Peyer's patch (tissue), 4 donors: Measurements from ENCODE around the gene DAW1. TPM values are rescaled to one million over a fixed set of nuclear protein-coding genes. Genes with fewer than 3 reads are reported as not detected.
"Not testable (repeated sequence)": the region's sequence is repeated elsewhere in the genome, so short reads cannot be mapped to it uniquely, and the experiment has no call there.

ENCODE experiments used
- DNase-seq, 3 donors: peaks; one replicate each; pipeline ENCODE4 v3.0.0-alpha.2; 2017 to 2019
- H3K27ac ChIP-seq, 4 donors: fragments of 200-600 bp; sonication (generic); one replicate each; pipeline ENCODE4 v1.5.1; 2016 to 2019
- H3K27me3 ChIP-seq, 2 donors: fragments of 200-600 bp; sonication (generic); one replicate each; pipeline ENCODE4 v1.5.1; 2019
- H3K36me3 ChIP-seq, 3 donors: fragments of 200-600 bp; sonication (generic); one replicate each; pipeline ENCODE4 v1.5.1; 2016 to 2019
- H3K4me1 ChIP-seq, 4 donors: fragments of 200-600 bp; sonication (generic); one replicate each; pipeline ENCODE4 v1.5.1; 2016 to 2019
- H3K4me3 ChIP-seq, 4 donors: fragments of 200-600 bp; sonication (generic); 1 replicate in 3 of 4; 2 replicates in 1 of 4; pipeline ENCODE4 v1.5.1; 2016 to 2019; ENCODE audit warnings: mild to moderate bottlenecking in 1 of 4
- H3K9me3 ChIP-seq, 4 donors: fragments of 200-600 bp; sonication (generic); one replicate each; pipeline ENCODE4 v1.5.1; 2016 to 2019; ENCODE audit warnings: mild to moderate bottlenecking in 1 of 4
- POLR2A ChIP-seq, 2 donors: fragments of 450-650 bp; IDR thresholded peaks; one replicate each; pipeline ENCODE4 v1.5.1; 2017; ENCODE audit warnings: antibody characterized with exemption in 2 of 2, mild to moderate bottlenecking in 2 of 2, moderate library complexity in 2 of 2
- total RNA-seq, 4 donors: library from RNA; depleted of rRNA; stranded (reverse); fragments of >200 nt; gene quantifications; one replicate each; pipeline ENCODE4 v1.1.0, GENCODE V29; 2016
- TF ChIP-seq, protein P1 (sequence below), 6 experiments: fragments of 450-650 bp in 4 of 6; fragments of 200-600 bp in 2 of 6; sonication (generic) in 1 of 6; IDR thresholded peaks; one replicate each; pipeline ENCODE4 v1.5.1; 2017 to 2019; ENCODE audit warnings: antibody characterized with exemption in 6 of 6, mild to moderate bottlenecking in 3 of 6, moderate library complexity in 1 of 6

Gene DAW1
- total RNA-seq, 4 donors from 2014 or later, result not detected

GRCh38 chr2:227914362-227914761 lies 42.9 kb downstream of the DAW1 start:
- no peak overlapping the region for H3K4me3 ChIP-seq
- H3K27ac ChIP-seq, result no peak overlapping the region
- H3K27me3 ChIP-seq, result no peaks in the 10 kb centered on the region
- TF ChIP-seq, protein P1, sequence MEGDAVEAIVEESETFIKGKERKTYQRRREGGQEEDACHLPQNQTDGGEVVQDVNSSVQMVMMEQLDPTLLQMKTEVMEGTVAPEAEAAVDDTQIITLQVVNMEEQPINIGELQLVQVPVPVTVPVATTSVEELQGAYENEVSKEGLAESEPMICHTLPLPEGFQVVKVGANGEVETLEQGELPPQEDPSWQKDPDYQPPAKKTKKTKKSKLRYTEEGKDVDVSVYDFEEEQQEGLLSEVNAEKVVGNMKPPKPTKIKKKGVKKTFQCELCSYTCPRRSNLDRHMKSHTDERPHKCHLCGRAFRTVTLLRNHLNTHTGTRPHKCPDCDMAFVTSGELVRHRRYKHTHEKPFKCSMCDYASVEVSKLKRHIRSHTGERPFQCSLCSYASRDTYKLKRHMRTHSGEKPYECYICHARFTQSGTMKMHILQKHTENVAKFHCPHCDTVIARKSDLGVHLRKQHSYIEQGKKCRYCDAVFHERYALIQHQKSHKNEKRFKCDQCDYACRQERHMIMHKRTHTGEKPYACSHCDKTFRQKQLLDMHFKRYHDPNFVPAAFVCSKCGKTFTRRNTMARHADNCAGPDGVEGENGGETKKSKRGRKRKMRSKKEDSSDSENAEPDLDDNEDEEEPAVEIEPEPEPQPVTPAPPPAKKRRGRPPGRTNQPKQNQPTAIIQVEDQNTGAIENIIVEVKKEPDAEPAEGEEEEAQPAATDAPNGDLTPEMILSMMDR (IDR thresholded peaks at IDR 0.05), result no peak
- TF ChIP-seq POLR2A (IDR thresholded peaks at IDR 0.05), result no peak
- H3K9me3 ChIP-seq, result no peaks in the 10 kb centered on the region
- no peaks in the 10 kb centered on the region for H3K4me1 ChIP-seq
- no peaks in the 10 kb centered on the region for H3K36me3 ChIP-seq
- DNase-seq, result no peak

DNA sequence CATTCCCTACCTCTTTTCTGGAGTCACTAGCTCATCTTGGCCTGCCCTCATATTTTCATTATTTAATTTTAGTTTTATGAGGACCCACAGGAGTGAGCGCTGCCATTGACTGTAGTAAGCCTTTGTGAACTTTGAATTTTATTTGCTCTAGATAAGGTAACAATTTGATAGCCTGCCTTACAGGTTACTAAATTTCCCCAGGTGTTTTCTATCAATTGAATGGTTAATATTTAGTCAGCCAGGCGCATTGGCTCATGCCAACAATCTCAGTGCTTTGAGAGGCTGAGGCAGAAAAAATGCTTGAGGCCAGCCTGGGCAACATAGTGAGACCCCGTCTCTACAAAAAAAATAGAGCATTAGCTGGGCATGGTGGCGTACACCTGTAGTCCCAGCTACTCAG lies 50.2 kb downstream of the DAW1 start:
- DNase-seq, result no peak
- no peaks in the 10 kb centered on the region for H3K4me1 ChIP-seq
- TF ChIP-seq, protein P1 (IDR thresholded peaks at IDR 0.05), result no peak
- no peak for TF ChIP-seq POLR2A (IDR thresholded peaks at IDR 0.05)
- H3K4me3 ChIP-seq, result no peak overlapping the region
- H3K27me3 ChIP-seq, result no peaks in the 10 kb centered on the region
- H3K36me3 ChIP-seq, result no peaks in the 10 kb centered on the region
- no peak overlapping the region for H3K27ac ChIP-seq
- no peaks in the 10 kb centered on the region for H3K9me3 ChIP-seq

- no peak for DNase-seq
- Histone ChIP-seq H3K36me3 (no peaks in the 10 kb centered on the region), H3K4me1 (no peaks in the 10 kb centered on the region), H3K9me3 (no peaks in the 10 kb centered on the region), H3K27ac (no peak overlapping the region), H3K4me3 (no peak overlapping the region), H3K27me3 (no peaks in the 10 kb centered on the region)
- TF ChIP-seq, protein P1 (IDR thresholded peaks at IDR 0.05), result no peak
- TF ChIP-seq POLR2A (IDR thresholded peaks at IDR 0.05), result no peak
These were observed 60.6 kb downstream of the DAW1 start for GRCh38 chr2:227932001-227932400.

- Histone ChIP-seq H3K27ac (no peak overlapping the region), H3K36me3 (no peaks in the 10 kb centered on the region), H3K27me3 (no peaks in the 10 kb centered on the region), H3K9me3 (no peaks in the 10 kb centered on the region), H3K4me3 (no peak overlapping the region), H3K4me1 (no peaks in the 10 kb centered on the region)
- DNase-seq, result no peak
- no peak for TF ChIP-seq POLR2A (IDR thresholded peaks at IDR 0.05)
- TF ChIP-seq, protein P1 (IDR thresholded peaks at IDR 0.05), result no peak
These were observed 61.0 kb downstream of the DAW1 start for GRCh38 chr2:227932403-227932802.

DNA sequence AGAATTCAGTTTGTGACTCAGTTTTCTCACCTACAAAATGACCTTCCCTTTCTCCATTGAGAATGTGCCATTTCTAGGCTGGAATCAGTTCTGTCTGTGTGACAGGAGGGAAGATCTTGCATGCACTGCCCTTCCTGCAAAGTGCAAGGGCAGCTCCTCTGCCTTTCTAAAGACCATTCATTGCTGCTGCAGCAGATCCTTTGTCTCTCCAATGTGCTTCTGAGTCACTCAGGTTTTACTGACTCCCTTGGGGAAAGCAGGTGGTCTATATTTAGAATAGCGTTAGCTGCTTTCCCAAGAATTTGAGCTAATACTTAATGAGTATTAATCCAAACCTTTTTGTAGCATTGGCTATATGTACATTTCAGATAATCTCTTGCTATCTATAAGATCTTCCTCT lies 62.5 kb downstream of the DAW1 start:
- no peaks in the 10 kb centered on the region for H3K4me1 ChIP-seq
- DNase-seq, result no peak
- no peaks in the 10 kb centered on the region for H3K36me3 ChIP-seq
- TF ChIP-seq, protein P1 (IDR thresholded peaks at IDR 0.05), result no peak
- no peak for TF ChIP-seq POLR2A (IDR thresholded peaks at IDR 0.05)
- H3K27ac ChIP-seq, result no peak overlapping the region
- H3K4me3 ChIP-seq, result no peak overlapping the region
- no peaks in the 10 kb centered on the region for H3K27me3 ChIP-seq
- H3K9me3 ChIP-seq, result no peaks in the 10 kb centered on the region

DNA sequence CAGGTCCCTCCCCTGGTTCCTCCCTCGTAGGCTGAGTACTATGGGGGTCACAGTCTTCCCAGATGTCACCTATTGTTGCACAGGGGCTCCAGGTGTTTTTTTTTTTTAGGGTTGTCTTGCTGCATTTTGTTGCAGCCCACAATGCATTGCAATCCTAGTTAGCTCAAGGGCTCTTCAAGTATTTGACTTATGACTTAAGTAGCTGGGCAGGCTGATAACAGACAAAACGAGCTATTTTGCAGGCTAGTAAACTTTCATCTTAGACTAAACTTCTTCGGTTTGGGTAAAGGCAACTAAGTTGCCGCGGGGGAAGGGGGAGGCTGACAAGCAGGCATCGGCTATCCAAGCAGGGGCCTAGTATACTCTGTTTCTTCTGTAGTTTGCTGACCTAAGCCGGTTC lies 64.8 kb downstream of the DAW1 start:
- H3K27ac ChIP-seq, H3K4me1 ChIP-seq, H3K9me3 ChIP-seq, DNase-seq, H3K36me3 ChIP-seq, H3K27me3 ChIP-seq, H3K4me3 ChIP-seq: not testable (repeated sequence)
